Panc1 (cell line): ENCODE results near the gene ATXN7. TPM values are rescaled to one million over a fixed set of nuclear protein-coding genes. Genes with fewer than 3 reads are reported as not detected.

Source experiments
- ATAC-seq: fragments of 200-7000 bp; cut with Tn5 transposase; 2 replicates; pipeline ENCODE4 v1.9.1; 2020; ENCODE audit warnings: mild to moderate bottlenecking, moderate library complexity
- BruUV-seq: library from RNA; stranded (reverse); fragments of 400-500 nt; replicated peaks from 2 replicates; lab custom pipeline; 2021; lab: Mats Ljungman, UMichigan
- CTCF ChIA-PET: fragments of 300-600 bp; sonication (Branson Sonifier 250); formaldehyde crosslinking; loops from one replicate; lab custom pipeline; 2022; ENCODE audit warnings: antibody characterized with exemption; lab: Charles Lee
- POLR2A ChIA-PET: fragments of 300-600 bp; sonication (Branson Sonifier 250); formaldehyde crosslinking; loops from one replicate; lab custom pipeline; 2022; ENCODE audit warnings: antibody characterized with exemption; lab: Charles Lee
- DNase-seq: peaks from one replicate; pipeline ENCODE4 v3.0.0-alpha.2; 2010; ENCODE audit warnings: low read depth, low spot score
- H3K27ac ChIP-seq: 2 replicates; pipeline ENCODE4 v1.5.1; 2011; ENCODE audit warnings: mild to moderate bottlenecking, low read length, inconsistent platforms
- H3K27me3 ChIP-seq: fragments of 200-500 bp; sonication (Bioruptor generic); 2 replicates; pipeline ENCODE4 v1.6.0; 2014; ENCODE audit warnings: low read length, inconsistent platforms; ENCODE audit not compliant: control insufficient read depth, insufficient read depth
- H3K36me3 ChIP-seq: fragments of 200-500 bp; sonication (Bioruptor generic); 2 replicates; pipeline ENCODE4 v1.5.1; 2014; ENCODE audit warnings: inconsistent platforms, mild to moderate bottlenecking, low read length, moderate library complexity; ENCODE audit not compliant: control insufficient read depth, insufficient read depth
- H3K4me1 ChIP-seq: 2 replicates; pipeline ENCODE4 v1.5.1; 2011; ENCODE audit warnings: inconsistent platforms, mild to moderate bottlenecking, low read length, moderate library complexity; ENCODE audit not compliant: control insufficient read depth, insufficient read depth
- H3K4me3 ChIP-seq, 2 experiments: 2 replicates each; pipeline ENCODE4 v1.5.1; 2011 to 2012; ENCODE audit warnings: low read depth in 2 of 2, low read length in 2 of 2, mild to moderate bottlenecking in 2 of 2, inconsistent platforms in 1 of 2, moderate library complexity in 1 of 2
- H3K9me3 ChIP-seq: fragments of 200-500 bp; sonication (Bioruptor generic); 2 replicates; pipeline ENCODE4 v1.5.1; 2014; ENCODE audit warnings: low read depth, mild to moderate bottlenecking, inconsistent platforms, low read length, moderate library complexity; ENCODE audit not compliant: control insufficient read depth, insufficient read depth
- POLR2AphosphoS5 ChIP-seq: IDR thresholded peaks from 2 replicates; pipeline ENCODE4 v1.6.1; 2012; ENCODE audit warnings: mild to moderate bottlenecking, low read depth, low read length, moderate library complexity
- SIN3A ChIP-seq: IDR thresholded peaks from 2 replicates; pipeline ENCODE4 v1.6.1; 2012; ENCODE audit warnings: low read depth, mild to moderate bottlenecking, low read length, moderate library complexity, borderline replicate concordance; ENCODE audit not compliant: insufficient read depth
- TCF7L2 ChIP-seq: IDR thresholded peaks from 2 replicates; pipeline ENCODE4 v1.6.1; 2011; ENCODE audit warnings: mild to moderate bottlenecking, low read depth, low read length, inconsistent platforms
- in situ Hi-C: cut with HindIII; loops from 2 replicates; pipeline ENCODE4 v1.10.0; 2016; ENCODE audit warnings: low sequenced_read_pairs, low pct_unique_long_range_greater_than_20kb
- intact Hi-C: fragments of 100-400 bp; cut with micrococcal nuclease; formaldehyde crosslinking; loops from one replicate; pipeline ENCODE4 v1.10.0; 2022; ENCODE audit not compliant: unreplicated experiment
- total RNA-seq: library from RNA; stranded (reverse); gene quantifications from one replicate; pipeline ENCODE4 v1.2.1, GENCODE V29; 2021; ENCODE audit not compliant: unreplicated experiment
- TF ChIP-seq, protein P1 (sequence below), 2 experiments: IDR thresholded peaks; 2 replicates each; pipeline ENCODE4 v1.6.1; 2011 to 2012; ENCODE audit warnings: low read depth in 2 of 2, control low read depth in 1 of 2, low read length in 1 of 2, mild to moderate bottlenecking in 1 of 2, moderate library complexity in 1 of 2; ENCODE audit not compliant: insufficient read depth in 1 of 2
- TF ChIP-seq, protein P2 (sequence below): fragments of 450-650 bp; IDR thresholded peaks from 2 replicates; pipeline ENCODE4 v1.5.1; 2017; ENCODE audit warnings: mild to moderate bottlenecking

Gene ATXN7
- total RNA-seq, 1 experiment from 2014 or later, result 17.3 TPM

DNA sequence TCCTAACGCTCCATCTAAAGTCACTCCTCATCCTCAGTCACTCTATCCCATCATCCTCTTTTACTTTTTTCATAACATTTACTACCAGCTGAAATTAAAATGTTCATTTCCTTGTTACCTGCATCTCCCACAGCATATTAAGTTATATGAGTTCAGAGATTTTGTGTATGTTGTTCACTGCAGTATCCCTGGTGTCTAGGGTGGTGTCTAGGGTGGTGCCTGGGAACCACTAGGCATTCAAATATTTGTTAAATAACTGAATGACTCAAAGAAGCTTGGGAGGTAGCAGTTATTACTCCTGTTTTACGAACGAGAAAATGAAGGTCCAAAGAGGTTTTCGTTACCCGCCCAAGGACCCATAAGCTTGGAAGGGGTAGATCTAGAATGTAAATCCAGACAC lies 46.4 kb upstream of the ATXN7 start:
- intact Hi-C loops, result no loop called here

DNA sequence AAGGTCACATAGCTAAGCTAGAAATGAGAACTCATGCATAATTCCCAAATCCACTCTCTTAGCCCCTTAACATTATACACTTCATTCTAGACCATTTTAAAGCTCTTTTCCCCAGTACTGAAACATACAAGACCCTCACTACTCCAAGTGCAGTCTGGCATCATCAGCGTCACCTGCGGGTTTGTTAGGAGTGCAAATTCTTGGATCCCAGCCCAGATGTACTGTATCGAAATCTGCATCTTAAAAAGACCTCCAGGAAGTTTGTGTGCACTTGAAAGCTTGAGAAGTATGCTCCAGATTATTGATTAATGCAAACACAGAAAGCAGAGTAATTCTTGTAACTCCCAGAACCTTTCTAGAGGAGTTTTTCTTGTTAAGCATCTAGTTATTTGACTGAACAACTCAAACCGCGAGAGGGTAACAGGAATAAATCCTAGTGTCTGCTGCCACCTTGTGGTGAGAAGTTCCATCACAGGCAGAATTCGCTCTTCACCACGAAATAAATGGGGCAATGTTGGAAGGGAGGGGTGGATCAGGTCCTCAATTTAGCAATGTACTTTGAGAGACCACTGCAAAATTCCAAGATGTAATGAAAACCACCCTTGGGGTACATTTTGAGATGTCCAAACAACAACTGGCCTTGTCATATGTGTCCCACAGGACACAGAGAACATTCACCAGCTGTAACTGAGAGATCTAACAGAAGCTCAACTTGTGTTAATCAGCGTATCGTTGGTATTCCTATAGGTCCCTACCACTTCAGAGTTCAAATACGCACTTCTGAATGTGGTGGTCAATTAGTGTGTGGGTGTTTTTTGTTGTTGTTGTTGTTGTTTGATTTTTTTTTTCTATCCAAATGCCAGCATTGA lies 45.2 kb upstream of the ATXN7 start:
- ATAC-seq (no peak), DNase-seq (peak; percentile 54)
- no peaks in the 10 kb centered on the region for H3K4me1 ChIP-seq
- in situ Hi-C loops, result no loop called here
- TF ChIP-seq, protein P1, sequence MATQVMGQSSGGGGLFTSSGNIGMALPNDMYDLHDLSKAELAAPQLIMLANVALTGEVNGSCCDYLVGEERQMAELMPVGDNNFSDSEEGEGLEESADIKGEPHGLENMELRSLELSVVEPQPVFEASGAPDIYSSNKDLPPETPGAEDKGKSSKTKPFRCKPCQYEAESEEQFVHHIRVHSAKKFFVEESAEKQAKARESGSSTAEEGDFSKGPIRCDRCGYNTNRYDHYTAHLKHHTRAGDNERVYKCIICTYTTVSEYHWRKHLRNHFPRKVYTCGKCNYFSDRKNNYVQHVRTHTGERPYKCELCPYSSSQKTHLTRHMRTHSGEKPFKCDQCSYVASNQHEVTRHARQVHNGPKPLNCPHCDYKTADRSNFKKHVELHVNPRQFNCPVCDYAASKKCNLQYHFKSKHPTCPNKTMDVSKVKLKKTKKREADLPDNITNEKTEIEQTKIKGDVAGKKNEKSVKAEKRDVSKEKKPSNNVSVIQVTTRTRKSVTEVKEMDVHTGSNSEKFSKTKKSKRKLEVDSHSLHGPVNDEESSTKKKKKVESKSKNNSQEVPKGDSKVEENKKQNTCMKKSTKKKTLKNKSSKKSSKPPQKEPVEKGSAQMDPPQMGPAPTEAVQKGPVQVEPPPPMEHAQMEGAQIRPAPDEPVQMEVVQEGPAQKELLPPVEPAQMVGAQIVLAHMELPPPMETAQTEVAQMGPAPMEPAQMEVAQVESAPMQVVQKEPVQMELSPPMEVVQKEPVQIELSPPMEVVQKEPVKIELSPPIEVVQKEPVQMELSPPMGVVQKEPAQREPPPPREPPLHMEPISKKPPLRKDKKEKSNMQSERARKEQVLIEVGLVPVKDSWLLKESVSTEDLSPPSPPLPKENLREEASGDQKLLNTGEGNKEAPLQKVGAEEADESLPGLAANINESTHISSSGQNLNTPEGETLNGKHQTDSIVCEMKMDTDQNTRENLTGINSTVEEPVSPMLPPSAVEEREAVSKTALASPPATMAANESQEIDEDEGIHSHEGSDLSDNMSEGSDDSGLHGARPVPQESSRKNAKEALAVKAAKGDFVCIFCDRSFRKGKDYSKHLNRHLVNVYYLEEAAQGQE (IDR thresholded peaks at IDR 0.05; ENCODE audit: insufficient read depth in 1 of 2, low read depth in 2 of 2, low read length in 1 of 2), result no peak
- TF ChIP-seq, protein P2, sequence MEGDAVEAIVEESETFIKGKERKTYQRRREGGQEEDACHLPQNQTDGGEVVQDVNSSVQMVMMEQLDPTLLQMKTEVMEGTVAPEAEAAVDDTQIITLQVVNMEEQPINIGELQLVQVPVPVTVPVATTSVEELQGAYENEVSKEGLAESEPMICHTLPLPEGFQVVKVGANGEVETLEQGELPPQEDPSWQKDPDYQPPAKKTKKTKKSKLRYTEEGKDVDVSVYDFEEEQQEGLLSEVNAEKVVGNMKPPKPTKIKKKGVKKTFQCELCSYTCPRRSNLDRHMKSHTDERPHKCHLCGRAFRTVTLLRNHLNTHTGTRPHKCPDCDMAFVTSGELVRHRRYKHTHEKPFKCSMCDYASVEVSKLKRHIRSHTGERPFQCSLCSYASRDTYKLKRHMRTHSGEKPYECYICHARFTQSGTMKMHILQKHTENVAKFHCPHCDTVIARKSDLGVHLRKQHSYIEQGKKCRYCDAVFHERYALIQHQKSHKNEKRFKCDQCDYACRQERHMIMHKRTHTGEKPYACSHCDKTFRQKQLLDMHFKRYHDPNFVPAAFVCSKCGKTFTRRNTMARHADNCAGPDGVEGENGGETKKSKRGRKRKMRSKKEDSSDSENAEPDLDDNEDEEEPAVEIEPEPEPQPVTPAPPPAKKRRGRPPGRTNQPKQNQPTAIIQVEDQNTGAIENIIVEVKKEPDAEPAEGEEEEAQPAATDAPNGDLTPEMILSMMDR, result peak; percentile 76
- TF ChIP-seq TCF7L2, result no peak
- H3K27me3 ChIP-seq, result no peaks in the 10 kb centered on the region
- no peak overlapping the region for H3K27ac ChIP-seq
- H3K9me3 ChIP-seq, result no peaks in the 10 kb centered on the region
- POLR2A ChIA-PET, result no interaction called here
- H3K36me3 ChIP-seq, result no peaks in the 10 kb centered on the region
- CTCF ChIA-PET, result interaction anchor here (0.6 to 2.4 kb wide), 2 partner anchors 469 to 588 kb away, joined by 3 to 6 read pairs; no protein-coding TSS in a partner anchor
- no TSS peak for BruUV-seq
- intact Hi-C loops, result loop anchor here (1.0 kb wide), 1 partner anchor 467 kb away; no protein-coding TSS in a partner anchor
- no peak overlapping the region for H3K4me3 ChIP-seq

More for the DNA sequence above, 46.4 kb upstream of the ATXN7 start:
- TF ChIP-seq POLR2AphosphoS5 (no peak), TCF7L2 (no peak), SIN3A (no peak)
- TF ChIP-seq, protein P2, result no peak
- TF ChIP-seq, protein P1 (IDR thresholded peaks at IDR 0.05; ENCODE audit: insufficient read depth in 1 of 2, low read depth in 2 of 2, low read length in 1 of 2), result no peak
- H3K36me3 ChIP-seq, result no peaks in the 10 kb centered on the region
- in situ Hi-C loops, result no loop called here
- no peaks in the 10 kb centered on the region for H3K27me3 ChIP-seq
- H3K4me1 ChIP-seq, result no peaks in the 10 kb centered on the region
- BruUV-seq, result no TSS peak
- ATAC-seq (no peak), DNase-seq (no peak)
- CTCF ChIA-PET, result interaction anchor here (0.7 to 2.4 kb wide), 2 partner anchors 466 to 468 kb away, joined by 6 to 13 read pairs; no protein-coding TSS in a partner anchor
- H3K27ac ChIP-seq, result no peak overlapping the region
- H3K9me3 ChIP-seq, result no peaks in the 10 kb centered on the region
- H3K4me3 ChIP-seq, result no peak overlapping the region
- POLR2A ChIA-PET, result no interaction called here
